Right atrium auricular region (tissue), 2 donors: ENCODE data around the gene ACSM3. TPM values are rescaled to one million over a fixed set of nuclear protein-coding genes. Genes with fewer than 3 reads are reported as not detected.

Experiments used
- DNase-seq: peaks from one replicate; pipeline ENCODE4 v3.0.0-alpha.2; 2019; ENCODE audit warnings: low spot score
- H3K27ac ChIP-seq, 2 donors: fragments of 200-600 bp; sonication (generic); 1 replicate in 1 of 2; 2 replicates in 1 of 2; pipeline ENCODE4 v1.5.1; 2016 to 2019
- H3K27me3 ChIP-seq, 2 donors: fragments of 200-600 bp; sonication (generic); one replicate each; pipeline versions ENCODE4 v1.5.1 to v1.6.0; 2017 to 2019
- H3K36me3 ChIP-seq: fragments of 200-600 bp; sonication (generic); one replicate; pipeline ENCODE4 v1.5.1; 2016
- H3K4me1 ChIP-seq, 2 donors: fragments of 200-600 bp; sonication (generic); one replicate each; pipeline versions ENCODE4 v1.5.1 to v1.6.0; 2017 to 2019
- H3K4me3 ChIP-seq, 2 donors: fragments of 200-600 bp; sonication (generic); 1 replicate in 1 of 2; 2 replicates in 1 of 2; pipeline ENCODE4 v1.5.1; 2017 to 2019; ENCODE audit warnings: mild to moderate bottlenecking in 1 of 2, moderate library complexity in 1 of 2
- H3K9me3 ChIP-seq, 2 donors: fragments of 200-600 bp; sonication (generic); one replicate each; pipeline ENCODE4 v1.5.1; 2019
- CTCF ChIP-seq, 2 donors: fragments of 200-600 bp; sonication (generic); IDR thresholded peaks; one replicate each; pipeline ENCODE4 v1.5.1; 2019; ENCODE audit warnings: antibody characterized with exemption in 2 of 2
- total RNA-seq, 2 donors: library from RNA; depleted of rRNA; stranded (reverse); fragments of >200 nt; gene quantifications; one replicate each; pipeline ENCODE4 v1.1.0, GENCODE V29; 2016

The ACSM3 gene
- total RNA-seq, 2 donors from 2014 or later, result 15.8 to 27.0 TPM

GRCh38 chr16:20741554-20742285 is 22.1 kb upstream of the ACSM3 start, which contains the start of gene THUMPD1:
Gene THUMPD1, minus strand, starts transcription at chr16:20741818. Its CDS starts 79 bp downstream, at chr16:20741739.
- Histone ChIP-seq H3K27me3 (no peaks in the 10 kb centered on the region), H3K9me3 (no peaks in the 10 kb centered on the region), H3K4me3 (peak within 1 kb of the TSS; percentile 99), H3K4me1 (peaks cover 0 to 24% of the 10 kb centered on the region in 2 donors), H3K36me3 (peaks cover 21% of the 10 kb centered on the region), H3K27ac (peak within 1 kb of the TSS; percentile 97 to 98)
- DNase-seq, result peak; percentile 97
- no peak for TF ChIP-seq CTCF (IDR thresholded peaks at IDR 0.05)

GRCh38 chr16:20743591-20743990 is 20.2 kb upstream of the ACSM3 start:
- Histone ChIP-seq H3K4me1 (peaks cover 0 to 20% of the 10 kb centered on the region in 2 donors), H3K27me3 (no peaks in the 10 kb centered on the region), H3K4me3 (no peak overlapping the region), H3K9me3 (no peaks in the 10 kb centered on the region), H3K36me3 (peaks cover 3% of the 10 kb centered on the region), H3K27ac (no peak overlapping the region)
- no peak for DNase-seq
- TF ChIP-seq CTCF (IDR thresholded peaks at IDR 0.05), result no peak

GRCh38 chr16:20744922-20745440 is 18.8 kb upstream of the ACSM3 start:
- Histone ChIP-seq H3K27ac (no peak overlapping the region), H3K4me3 (no peak overlapping the region), H3K4me1 (peaks cover 0 to 10% of the 10 kb centered on the region in 2 donors), H3K36me3 (no peaks in the 10 kb centered on the region), H3K9me3 (no peaks in the 10 kb centered on the region), H3K27me3 (no peaks in the 10 kb centered on the region)
- no peak for DNase-seq
- no peak for TF ChIP-seq CTCF (IDR thresholded peaks at IDR 0.05)

GRCh38 chr16:20746461-20746860 is 17.4 kb upstream of the ACSM3 start:
- no peaks in the 10 kb centered on the region for H3K9me3 ChIP-seq
- H3K4me1 ChIP-seq, result no peaks in the 10 kb centered on the region
- H3K27ac ChIP-seq, result no peak overlapping the region
- H3K4me3 ChIP-seq, result no peak overlapping the region
- DNase-seq, result no peak
- no peaks in the 10 kb centered on the region for H3K27me3 ChIP-seq
- TF ChIP-seq CTCF (IDR thresholded peaks at IDR 0.05), result no peak
- H3K36me3 ChIP-seq, result no peaks in the 10 kb centered on the region

GRCh38 chr16:20747030-20747816 is 16.6 kb upstream of the ACSM3 start:
- no peak for TF ChIP-seq CTCF (IDR thresholded peaks at IDR 0.05)
- no peaks in the 10 kb centered on the region for H3K9me3 ChIP-seq
- no peak overlapping the region for H3K27ac ChIP-seq
- no peak overlapping the region for H3K4me3 ChIP-seq
- H3K36me3 ChIP-seq, result no peaks in the 10 kb centered on the region
- H3K4me1 ChIP-seq, result no peaks in the 10 kb centered on the region
- no peaks in the 10 kb centered on the region for H3K27me3 ChIP-seq
- no peak for DNase-seq
